WTC11 (cell line): Measurements from ENCODE around the gene ANKRD13D. TPM values are rescaled to one million over a fixed set of nuclear protein-coding genes. Genes with fewer than 3 reads are reported as not detected.

Source experiments
- ATAC-seq: fragments of 200-7000 bp; cut with Tn5 transposase; 2 replicates; pipeline ENCODE4 v1.10.0; 2021; ENCODE audit warnings: mild to moderate bottlenecking, moderate library complexity
- CTCF ChIA-PET: fragments of 300-600 bp; sonication (Branson Sonifier 250); formaldehyde crosslinking; loops from one replicate; lab custom pipeline; 2021; ENCODE audit warnings: antibody characterized with exemption; lab: Charles Lee
- POLR2A ChIA-PET: fragments of 350-600 bp; sonication (Branson Sonifier 250); formaldehyde crosslinking; loops from one replicate; lab custom pipeline; 2021; ENCODE audit warnings: antibody characterized with exemption; lab: Charles Lee
- DNase-seq: peaks from one replicate; pipeline ENCODE4 v3.0.0; 2021; ENCODE audit warnings: low spot score
- H3K27ac Mint-ChIP-seq: 2 replicates; pipeline ENCODE4 v1.8.0; 2021; ENCODE audit warnings: mixed read lengths
- H3K27me3 Mint-ChIP-seq: 2 replicates; pipeline ENCODE4 v1.8.0; 2021; ENCODE audit warnings: low read depth, mild to moderate bottlenecking, moderate library complexity, mixed read lengths
- H3K36me3 Mint-ChIP-seq: 2 replicates; pipeline ENCODE4 v1.8.0; 2021; ENCODE audit warnings: mixed read lengths
- H3K4me1 Mint-ChIP-seq: 2 replicates; pipeline ENCODE4 v1.8.0; 2022; ENCODE audit warnings: mixed read lengths
- H3K4me3 Mint-ChIP-seq: 2 replicates; pipeline ENCODE4 v1.8.0; 2021; ENCODE audit warnings: mild to moderate bottlenecking, moderate library complexity, mixed read lengths
- H3K9me3 Mint-ChIP-seq: 2 replicates; pipeline ENCODE4 v1.8.0; 2021; ENCODE audit warnings: mixed read lengths
- FOXJ3 ChIP-seq: sonication (generic); formaldehyde crosslinking; IDR thresholded peaks from 2 replicates; pipeline ENCODE4 v1.9.0; 2021; ENCODE audit warnings: missing genetic modification reagents, mild to moderate bottlenecking, borderline replicate concordance
- FOXK1 ChIP-seq: sonication (generic); formaldehyde crosslinking; IDR thresholded peaks from 2 replicates; pipeline ENCODE4 v1.8.0; 2022; ENCODE audit warnings: mild to moderate bottlenecking, moderate library complexity, missing genetic modification reagents
- SP1 ChIP-seq: sonication (generic); formaldehyde crosslinking; conservative IDR thresholded peaks from 2 replicates; pipeline ENCODE4 v1.8.1; 2022; ENCODE audit warnings: missing genetic modification reagents
- total RNA-seq: library from RNA; stranded (reverse); gene quantifications from 3 replicates; pipeline ENCODE4 v1.2.3, GENCODE V29; 2021
- TF ChIP-seq, protein P1 (sequence below): sonication (generic); formaldehyde crosslinking; conservative IDR thresholded peaks from 2 replicates; pipeline ENCODE4 v1.8.1; 2023; ENCODE audit warnings: mild to moderate bottlenecking, low read depth, missing genetic modification reagents, moderate library complexity
- TF ChIP-seq, protein P2 (sequence below): fragments of 250-450 bp; sonication (Bioruptor Pico); IDR thresholded peaks from 2 replicates; pipeline ENCODE4 v2.1.2; 2022; ENCODE audit warnings: mild to moderate bottlenecking, moderate library complexity
- TF ChIP-seq, protein P3 (sequence below): sonication (generic); formaldehyde crosslinking; IDR thresholded peaks from 2 replicates; pipeline ENCODE4 v1.8.0; 2022; ENCODE audit warnings: missing genetic modification reagents
- TF ChIP-seq, protein P4 (sequence below): fragments of 250-450 bp; sonication (Bioruptor Pico); IDR thresholded peaks from 2 replicates; pipeline ENCODE4 v1.9.0; 2021; ENCODE audit warnings: moderate library complexity, mild to moderate bottlenecking, inconsistent platforms, borderline replicate concordance
- TF ChIP-seq, protein P5 (sequence below): fragments of 250-450 bp; sonication (Bioruptor Pico); conservative IDR thresholded peaks from 2 replicates; pipeline ENCODE4 v1.9.0; 2021; ENCODE audit warnings: mild to moderate bottlenecking

ANKRD13D gene
- total RNA-seq, 1 experiment from 2014 or later: 55.5 TPM

DNA sequence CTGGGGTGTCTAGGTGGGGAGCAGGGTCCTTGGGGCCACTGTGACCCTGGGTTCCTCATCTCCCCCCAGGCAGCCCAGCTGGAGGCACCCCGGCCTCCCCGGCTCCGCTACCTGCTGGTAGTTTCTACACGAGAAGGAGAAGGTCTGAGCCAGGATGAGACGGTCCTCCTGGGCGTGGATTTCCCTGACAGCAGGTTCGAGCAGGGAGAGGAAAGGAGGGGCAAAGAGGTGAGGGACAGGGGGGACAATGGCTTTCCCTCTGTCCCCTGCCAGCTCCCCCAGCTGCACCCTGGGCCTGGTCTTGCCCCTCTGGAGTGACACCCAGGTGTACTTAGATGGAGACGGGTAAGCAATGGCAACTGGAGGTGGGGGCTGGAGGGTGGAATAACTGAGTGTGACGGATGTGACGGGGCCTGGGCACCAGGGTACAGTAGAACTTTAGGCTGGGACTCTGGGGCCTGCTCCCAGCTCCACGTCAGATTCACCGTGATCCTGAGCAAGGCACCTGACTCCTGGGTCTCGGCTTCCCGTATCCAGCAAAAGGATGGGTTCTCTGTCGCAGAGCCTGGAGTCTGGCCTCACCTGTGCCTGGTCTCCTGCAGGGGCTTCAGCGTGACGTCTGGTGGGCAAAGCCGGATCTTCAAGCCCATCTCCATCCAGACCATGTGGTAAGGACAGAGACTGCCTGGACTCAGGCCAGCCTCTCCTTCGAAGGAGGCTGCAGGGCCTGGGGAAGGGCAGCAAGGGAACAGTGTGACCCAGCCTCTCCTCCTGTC lies 17.9 kb downstream of the ANKRD13D start:
- CTCF ChIA-PET: interaction anchor here (1.8 kb wide), 1 partner anchor 11 kb away, joined by 8 read pairs; no protein-coding TSS in a partner anchor
- TF ChIP-seq SP1 (CRISPR knock-in tag): no peak
- Mint-ChIP-seq H3K27ac (no peak overlapping the region), H3K36me3 (peaks cover 2% of the 10 kb centered on the region; the same call in 1 of the 2 replicates), H3K4me1 (peaks cover 11% of the 10 kb centered on the region), H3K9me3 (no peaks in the 10 kb centered on the region), H3K4me3 (no peak overlapping the region), H3K27me3 (peaks cover 4% of the 10 kb centered on the region; the same call in 1 of the 2 replicates)
- ATAC-seq: no peak
- POLR2A ChIA-PET: no interaction called here
- DNase-seq: no peak

DNA sequence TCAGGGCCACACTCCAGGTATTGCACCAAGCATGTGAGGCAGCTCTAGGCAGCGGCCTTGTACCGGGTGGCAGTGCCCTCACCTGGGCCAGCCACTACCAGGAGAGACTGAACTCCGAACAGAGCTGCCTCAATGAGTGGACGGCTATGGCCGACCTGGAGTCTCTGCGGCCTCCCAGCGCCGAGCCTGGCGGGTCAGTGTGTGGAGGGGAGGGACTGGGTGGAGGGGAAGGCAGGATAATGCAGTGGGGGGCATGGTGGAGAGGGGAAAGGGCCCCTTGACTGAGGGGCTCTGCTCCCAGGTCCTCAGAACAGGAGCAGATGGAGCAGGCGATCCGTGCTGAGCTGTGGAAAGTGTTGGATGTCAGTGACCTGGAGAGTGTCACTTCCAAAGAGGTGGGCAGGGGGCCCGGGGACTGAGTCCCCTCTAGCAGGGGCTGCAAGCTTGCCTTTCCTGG lies 18.5 kb downstream of the ANKRD13D start:
- TF ChIP-seq, protein P1, sequence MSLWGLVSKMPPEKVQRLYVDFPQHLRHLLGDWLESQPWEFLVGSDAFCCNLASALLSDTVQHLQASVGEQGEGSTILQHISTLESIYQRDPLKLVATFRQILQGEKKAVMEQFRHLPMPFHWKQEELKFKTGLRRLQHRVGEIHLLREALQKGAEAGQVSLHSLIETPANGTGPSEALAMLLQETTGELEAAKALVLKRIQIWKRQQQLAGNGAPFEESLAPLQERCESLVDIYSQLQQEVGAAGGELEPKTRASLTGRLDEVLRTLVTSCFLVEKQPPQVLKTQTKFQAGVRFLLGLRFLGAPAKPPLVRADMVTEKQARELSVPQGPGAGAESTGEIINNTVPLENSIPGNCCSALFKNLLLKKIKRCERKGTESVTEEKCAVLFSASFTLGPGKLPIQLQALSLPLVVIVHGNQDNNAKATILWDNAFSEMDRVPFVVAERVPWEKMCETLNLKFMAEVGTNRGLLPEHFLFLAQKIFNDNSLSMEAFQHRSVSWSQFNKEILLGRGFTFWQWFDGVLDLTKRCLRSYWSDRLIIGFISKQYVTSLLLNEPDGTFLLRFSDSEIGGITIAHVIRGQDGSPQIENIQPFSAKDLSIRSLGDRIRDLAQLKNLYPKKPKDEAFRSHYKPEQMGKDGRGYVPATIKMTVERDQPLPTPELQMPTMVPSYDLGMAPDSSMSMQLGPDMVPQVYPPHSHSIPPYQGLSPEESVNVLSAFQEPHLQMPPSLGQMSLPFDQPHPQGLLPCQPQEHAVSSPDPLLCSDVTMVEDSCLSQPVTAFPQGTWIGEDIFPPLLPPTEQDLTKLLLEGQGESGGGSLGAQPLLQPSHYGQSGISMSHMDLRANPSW (CRISPR knock-in tag): no peak
- TF ChIP-seq, protein P2, sequence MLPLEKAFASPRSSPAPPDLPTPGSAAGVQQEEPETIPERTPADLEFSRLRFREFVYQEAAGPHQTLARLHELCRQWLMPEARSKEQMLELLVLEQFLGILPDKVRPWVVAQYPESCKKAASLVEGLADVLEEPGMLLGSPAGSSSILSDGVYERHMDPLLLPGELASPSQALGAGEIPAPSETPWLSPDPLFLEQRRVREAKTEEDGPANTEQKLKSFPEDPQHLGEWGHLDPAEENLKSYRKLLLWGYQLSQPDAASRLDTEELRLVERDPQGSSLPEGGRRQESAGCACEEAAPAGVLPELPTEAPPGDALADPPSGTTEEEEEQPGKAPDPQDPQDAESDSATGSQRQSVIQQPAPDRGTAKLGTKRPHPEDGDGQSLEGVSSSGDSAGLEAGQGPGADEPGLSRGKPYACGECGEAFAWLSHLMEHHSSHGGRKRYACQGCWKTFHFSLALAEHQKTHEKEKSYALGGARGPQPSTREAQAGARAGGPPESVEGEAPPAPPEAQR (CRISPR knock-in tag): no peak
- TF ChIP-seq, protein P3, sequence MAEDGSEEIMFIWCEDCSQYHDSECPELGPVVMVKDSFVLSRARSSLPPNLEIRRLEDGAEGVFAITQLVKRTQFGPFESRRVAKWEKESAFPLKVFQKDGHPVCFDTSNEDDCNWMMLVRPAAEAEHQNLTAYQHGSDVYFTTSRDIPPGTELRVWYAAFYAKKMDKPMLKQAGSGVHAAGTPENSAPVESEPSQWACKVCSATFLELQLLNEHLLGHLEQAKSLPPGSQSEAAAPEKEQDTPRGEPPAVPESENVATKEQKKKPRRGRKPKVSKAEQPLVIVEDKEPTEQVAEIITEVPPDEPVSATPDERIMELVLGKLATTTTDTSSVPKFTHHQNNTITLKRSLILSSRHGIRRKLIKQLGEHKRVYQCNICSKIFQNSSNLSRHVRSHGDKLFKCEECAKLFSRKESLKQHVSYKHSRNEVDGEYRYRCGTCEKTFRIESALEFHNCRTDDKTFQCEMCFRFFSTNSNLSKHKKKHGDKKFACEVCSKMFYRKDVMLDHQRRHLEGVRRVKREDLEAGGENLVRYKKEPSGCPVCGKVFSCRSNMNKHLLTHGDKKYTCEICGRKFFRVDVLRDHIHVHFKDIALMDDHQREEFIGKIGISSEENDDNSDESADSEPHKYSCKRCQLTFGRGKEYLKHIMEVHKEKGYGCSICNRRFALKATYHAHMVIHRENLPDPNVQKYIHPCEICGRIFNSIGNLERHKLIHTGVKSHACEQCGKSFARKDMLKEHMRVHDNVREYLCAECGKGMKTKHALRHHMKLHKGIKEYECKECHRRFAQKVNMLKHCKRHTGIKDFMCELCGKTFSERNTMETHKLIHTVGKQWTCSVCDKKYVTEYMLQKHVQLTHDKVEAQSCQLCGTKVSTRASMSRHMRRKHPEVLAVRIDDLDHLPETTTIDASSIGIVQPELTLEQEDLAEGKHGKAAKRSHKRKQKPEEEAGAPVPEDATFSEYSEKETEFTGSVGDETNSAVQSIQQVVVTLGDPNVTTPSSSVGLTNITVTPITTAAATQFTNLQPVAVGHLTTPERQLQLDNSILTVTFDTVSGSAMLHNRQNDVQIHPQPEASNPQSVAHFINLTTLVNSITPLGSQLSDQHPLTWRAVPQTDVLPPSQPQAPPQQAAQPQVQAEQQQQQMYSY: no peak
- no peak for TF ChIP-seq FOXJ3 (CRISPR knock-in tag)
- no peak for TF ChIP-seq FOXK1 (CRISPR knock-in tag)
- TF ChIP-seq, protein P4, sequence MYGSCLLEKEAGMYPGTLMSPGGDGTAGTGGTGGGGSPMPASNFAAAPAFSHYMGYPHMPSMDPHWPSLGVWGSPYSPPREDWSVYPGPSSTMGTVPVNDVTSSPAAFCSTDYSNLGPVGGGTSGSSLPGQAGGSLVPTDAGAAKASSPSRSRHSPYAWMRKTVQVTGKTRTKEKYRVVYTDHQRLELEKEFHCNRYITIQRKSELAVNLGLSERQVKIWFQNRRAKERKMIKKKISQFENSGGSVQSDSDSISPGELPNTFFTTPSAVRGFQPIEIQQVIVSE: no peak
- peaks cover 4% of the 10 kb centered on the region; the same call in 1 of the 2 replicates for H3K27me3 Mint-ChIP-seq
- no peak overlapping the region for H3K4me3 Mint-ChIP-seq
- CTCF ChIA-PET: interaction anchor here (1.8 to 2.0 kb wide), 2 partner anchors 10 to 46 kb away, joined by 6 to 8 read pairs; no protein-coding TSS in a partner anchor
- no peak overlapping the region for H3K27ac Mint-ChIP-seq
- no peaks in the 10 kb centered on the region for H3K9me3 Mint-ChIP-seq
- no peak for DNase-seq
- POLR2A ChIA-PET: no interaction called here
- peaks cover 6% of the 10 kb centered on the region for H3K4me1 Mint-ChIP-seq
- ATAC-seq: no peak
- peaks cover 2% of the 10 kb centered on the region; the same call in 1 of the 2 replicates for H3K36me3 Mint-ChIP-seq

DNA sequence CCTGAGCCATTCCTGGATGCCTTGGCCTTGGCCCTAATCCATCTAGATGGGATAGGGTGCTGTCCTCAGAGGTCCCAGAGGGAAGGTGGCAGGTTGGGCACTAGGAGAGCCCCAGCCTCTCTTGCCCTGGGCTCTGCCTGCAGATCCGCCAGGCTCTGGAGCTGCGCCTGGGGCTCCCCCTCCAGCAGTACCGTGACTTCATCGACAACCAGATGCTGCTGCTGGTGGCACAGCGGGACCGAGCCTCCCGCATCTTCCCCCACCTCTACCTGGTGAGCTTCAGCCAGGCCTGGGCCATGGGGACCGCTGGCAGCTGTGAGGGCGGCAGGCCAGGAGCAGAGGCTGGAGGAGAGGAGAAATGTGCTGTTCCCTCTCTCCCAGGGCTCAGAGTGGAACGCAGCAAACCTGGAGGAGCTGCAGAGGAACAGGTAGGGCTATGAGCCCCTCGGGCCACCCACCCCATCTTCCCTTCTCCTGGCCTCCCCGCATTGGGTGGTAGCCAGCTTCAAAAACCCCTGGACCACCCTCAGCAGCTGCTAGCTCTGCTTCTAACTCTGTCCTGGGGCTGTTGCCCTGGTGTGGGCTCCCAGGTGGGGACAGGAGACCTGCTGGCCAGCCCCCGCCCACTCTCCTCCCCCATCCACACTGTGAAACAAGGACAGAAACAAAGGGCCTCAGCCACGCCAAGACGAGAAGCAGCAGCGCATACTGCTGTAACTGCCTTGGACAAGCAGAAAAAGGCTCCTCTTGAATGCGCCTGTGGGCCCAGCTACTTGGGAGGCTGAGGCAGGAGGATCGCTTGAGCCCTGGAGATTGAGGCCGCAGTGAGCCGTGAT lies 19.1 kb downstream of the ANKRD13D start:
- TF ChIP-seq, protein P5, sequence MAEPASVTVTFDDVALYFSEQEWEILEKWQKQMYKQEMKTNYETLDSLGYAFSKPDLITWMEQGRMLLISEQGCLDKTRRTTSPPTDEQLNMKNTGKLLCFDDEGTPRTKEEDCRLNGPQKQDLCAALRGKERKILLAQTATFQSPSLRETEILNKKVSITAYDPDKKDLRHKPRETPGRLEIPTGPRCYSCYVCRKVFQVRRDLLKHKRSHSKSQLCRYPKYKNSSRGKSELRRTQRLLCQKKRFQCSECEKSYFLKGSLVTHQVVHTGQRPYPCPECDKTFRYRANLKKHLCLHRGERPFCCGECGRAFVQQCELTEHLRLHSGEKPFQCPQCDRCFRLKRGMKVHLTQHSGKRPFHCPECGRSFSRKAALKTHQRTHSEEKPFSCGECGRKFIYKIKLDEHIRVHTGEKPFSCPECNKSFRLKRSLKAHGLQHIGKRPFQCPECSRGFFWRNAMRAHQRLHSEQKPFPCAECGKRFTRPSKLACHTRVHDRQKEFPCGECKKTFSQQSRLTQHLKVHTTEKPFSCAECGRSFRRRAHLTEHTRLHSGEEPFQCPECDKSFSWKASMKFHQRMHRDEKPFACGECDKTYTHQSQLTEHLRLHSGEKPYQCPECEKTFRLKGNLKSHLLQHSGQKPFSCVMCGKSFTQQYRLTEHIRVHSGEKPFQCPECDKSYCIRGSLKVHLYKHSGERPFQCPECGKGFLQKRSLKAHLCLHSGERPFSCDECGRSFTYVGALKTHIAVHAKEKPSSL (CRISPR knock-in tag): no peak
- no peak for DNase-seq
- CTCF ChIA-PET: interaction anchor here (1.8 to 2.0 kb wide), 2 partner anchors 9 to 47 kb away, joined by 6 to 8 read pairs; no protein-coding TSS in a partner anchor
- ATAC-seq: no peak
- H3K4me3 Mint-ChIP-seq: no peak overlapping the region
- POLR2A ChIA-PET: no interaction called here
- no peak overlapping the region for H3K27ac Mint-ChIP-seq
- H3K36me3 Mint-ChIP-seq: peaks cover 2% of the 10 kb centered on the region; the same call in 1 of the 2 replicates
- H3K9me3 Mint-ChIP-seq: no peaks in the 10 kb centered on the region
- H3K4me1 Mint-ChIP-seq: peaks cover 5% of the 10 kb centered on the region
- peaks cover 4% of the 10 kb centered on the region; the same call in 1 of the 2 replicates for H3K27me3 Mint-ChIP-seq
